NCI-H2107 (cell line): ENCODE measurements around the gene NPAS4.
"Not testable (repeated sequence)": the region's sequence is repeated elsewhere in the genome, so short reads cannot be mapped to it uniquely, and the experiment has no call there.

ENCODE experiments used
- DNase-seq: peaks from one replicate; lab custom pipeline; 2025; lab: John Stamatoyannopoulos, UW

NPAS4 gene

GRCh38 chr11:66420671-66421476, at the start of gene NPAS4:
TSS of gene NPAS4 (plus strand) at chr11:66421035. CDS start at chr11:66421180, 145 bp downstream.
- no peak for DNase-seq

GRCh38 chr11:66371627-66372415, 49.0 kb upstream of the NPAS4 start, which contains the start of gene SLC29A2:
TSS of gene SLC29A2 (minus strand) at chr11:66371760. CDS start at chr11:66371591, 169 bp downstream.
- peak; percentile 89 for DNase-seq

GRCh38 chr11:66373265-66373664, 47.6 kb upstream of the NPAS4 start:
- no peak for DNase-seq

- not testable (repeated sequence) for DNase-seq
Observed at GRCh38 chr11:66373690-66374287, 47.0 kb upstream of the NPAS4 start.

GRCh38 chr11:66380264-66380663, 40.6 kb upstream of the NPAS4 start:
- not testable (repeated sequence) for DNase-seq

- DNase-seq = not testable (repeated sequence)
Observed at GRCh38 chr11:66384316-66384715, 36.5 kb upstream of the NPAS4 start.

- peak; percentile 81 for DNase-seq
Observed at GRCh38 chr11:66386171-66387069, 34.4 kb upstream of the NPAS4 start.

- DNase-seq = peak; percentile 78
Observed at GRCh38 chr11:66388780-66389386, 32.0 kb upstream of the NPAS4 start.

GRCh38 chr11:66391322-66391721, 29.5 kb upstream of the NPAS4 start:
- DNase-seq = no peak

GRCh38 chr11:66393954-66394353, 26.9 kb upstream of the NPAS4 start:
- no peak for DNase-seq

GRCh38 chr11:66407651-66408050, 13.2 kb upstream of the NPAS4 start:
- DNase-seq = no peak

GRCh38 chr11:66408488-66409214, 12.2 kb upstream of the NPAS4 start:
- DNase-seq = peak; percentile 84

GRCh38 chr11:66409226-66409625, 11.6 kb upstream of the NPAS4 start:
- DNase-seq = no peak

- DNase-seq = no peak
Observed at GRCh38 chr11:66410191-66410590, 10.6 kb upstream of the NPAS4 start.

GRCh38 chr11:66411323-66411722, 9.5 kb upstream of the NPAS4 start:
- DNase-seq = no peak

- no peak for DNase-seq
Observed at GRCh38 chr11:66412110-66412509, 8.7 kb upstream of the NPAS4 start.

- no peak for DNase-seq
Observed at GRCh38 chr11:66413167-66413566, 7.7 kb upstream of the NPAS4 start.

GRCh38 chr11:66414120-66414934, 6.5 kb upstream of the NPAS4 start:
- no peak for DNase-seq

GRCh38 chr11:66415423-66415822, 5.4 kb upstream of the NPAS4 start:
- no peak for DNase-seq

- no peak for DNase-seq
Observed at GRCh38 chr11:66417000-66417399, 3.8 kb upstream of the NPAS4 start.
